Memory B cell (primary cell): Measurements from ENCODE around the gene NUMA1.

Experiments
- ATAC-seq: fragments of 150-1000 bp; cut with Tn5 transposase; 2 replicates; pipeline ENCODE4 v1.10.0; 2021; ENCODE audit warnings: low read depth, mild to moderate bottlenecking, moderate library complexity
- DNase-seq, 2 donors: peaks; one replicate each; pipeline ENCODE4 v3.0.0; 2022; ENCODE audit warnings: low spot score in 2 of 2
- H3K27ac Mint-ChIP-seq: one replicate; pipeline ENCODE4 v1.8.0; 2022; ENCODE audit warnings: mild to moderate bottlenecking, moderate library complexity, mixed read lengths
- H3K27me3 Mint-ChIP-seq: one replicate; pipeline ENCODE4 v1.8.0; 2022; ENCODE audit warnings: mixed read lengths
- H3K36me3 Mint-ChIP-seq: one replicate; pipeline ENCODE4 v1.8.0; 2022; ENCODE audit warnings: mild to moderate bottlenecking, mixed read lengths
- H3K4me1 Mint-ChIP-seq: one replicate; pipeline ENCODE4 v1.8.0; 2022; ENCODE audit warnings: mixed read lengths
- H3K4me3 Mint-ChIP-seq: one replicate; pipeline ENCODE4 v1.8.0; 2022; ENCODE audit warnings: mild to moderate bottlenecking, moderate library complexity, mixed read lengths
- H3K9me3 Mint-ChIP-seq: one replicate; pipeline ENCODE4 v1.8.0; 2022; ENCODE audit warnings: mixed read lengths

NUMA1 gene

DNA sequence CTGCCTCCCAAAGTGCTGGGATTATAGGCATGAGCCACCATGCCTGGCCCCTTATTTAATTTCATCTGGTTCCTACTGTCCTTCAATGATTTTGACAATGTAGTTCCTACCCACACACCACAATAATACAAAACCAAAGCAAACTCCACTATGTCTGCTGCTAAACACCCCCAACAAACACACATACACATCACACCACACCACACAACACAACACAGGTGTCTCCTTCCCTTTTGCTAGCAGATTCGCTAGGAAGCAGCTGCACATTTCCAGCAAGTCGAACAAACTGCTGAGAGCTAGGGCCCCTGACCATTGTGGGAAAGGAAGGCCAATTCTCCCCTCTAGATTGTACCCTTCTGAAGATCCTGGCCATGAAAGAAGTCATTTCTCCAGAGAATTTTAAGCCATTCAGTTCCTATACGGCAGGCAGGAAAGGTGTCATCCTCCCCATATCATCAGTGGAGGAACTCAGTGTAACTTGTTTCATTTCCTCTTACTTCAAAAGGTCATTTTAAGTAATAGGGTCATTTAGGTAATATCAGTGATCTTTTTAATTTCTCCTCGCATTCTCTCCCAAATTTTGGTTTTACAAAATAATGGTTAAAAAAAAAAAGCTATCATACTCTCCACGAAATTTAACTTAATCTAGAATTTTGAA, 18.5 kb downstream of the NUMA1 start:
- H3K36me3 Mint-ChIP-seq, result peaks cover 7% of the 10 kb centered on the region
- H3K27ac Mint-ChIP-seq, result peak overlapping the region; percentile 95
- H3K4me3 Mint-ChIP-seq, result peak overlapping the region; percentile 79
- no peak for DNase-seq
- no peaks in the 10 kb centered on the region for H3K27me3 Mint-ChIP-seq
- ATAC-seq, result peak; percentile 94
- peaks cover 8% of the 10 kb centered on the region for H3K4me1 Mint-ChIP-seq
- no peaks in the 10 kb centered on the region for H3K9me3 Mint-ChIP-seq

DNA sequence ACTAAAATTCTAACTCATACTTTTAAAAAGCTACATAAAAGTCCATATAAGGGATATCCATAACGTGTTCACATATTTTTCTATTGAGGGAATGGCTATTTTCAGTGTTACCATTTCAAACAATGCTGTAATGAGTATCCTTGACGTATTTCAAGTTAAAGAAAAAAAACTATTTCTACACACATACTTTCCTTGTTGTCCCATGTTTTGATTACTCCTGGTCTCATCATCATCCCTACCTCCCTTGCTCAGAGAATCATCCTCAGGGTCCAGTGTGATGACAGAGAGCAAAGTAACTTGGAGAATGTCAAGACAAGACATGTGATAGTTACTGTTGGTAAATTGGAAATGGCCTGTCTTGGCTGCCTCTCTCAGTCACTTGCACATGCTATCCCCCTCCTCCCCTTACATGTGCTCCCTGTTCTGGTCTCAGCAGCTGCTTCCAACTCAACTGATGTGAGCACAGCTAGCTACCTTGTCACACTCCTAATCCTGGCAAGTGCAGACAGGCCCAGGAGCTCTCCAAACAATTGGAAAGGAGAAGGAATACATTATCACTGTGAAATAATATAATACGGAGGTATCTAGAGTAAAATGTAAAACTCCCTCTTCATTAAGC, 21.8 kb downstream of the NUMA1 start:
- peaks cover 6% of the 10 kb centered on the region for H3K36me3 Mint-ChIP-seq
- H3K4me3 Mint-ChIP-seq, result no peak overlapping the region
- ATAC-seq (no peak), DNase-seq (no peak)
- H3K27me3 Mint-ChIP-seq, result no peaks in the 10 kb centered on the region
- no peak overlapping the region for H3K27ac Mint-ChIP-seq
- peaks cover 5% of the 10 kb centered on the region for H3K4me1 Mint-ChIP-seq
- H3K9me3 Mint-ChIP-seq, result no peaks in the 10 kb centered on the region

DNA sequence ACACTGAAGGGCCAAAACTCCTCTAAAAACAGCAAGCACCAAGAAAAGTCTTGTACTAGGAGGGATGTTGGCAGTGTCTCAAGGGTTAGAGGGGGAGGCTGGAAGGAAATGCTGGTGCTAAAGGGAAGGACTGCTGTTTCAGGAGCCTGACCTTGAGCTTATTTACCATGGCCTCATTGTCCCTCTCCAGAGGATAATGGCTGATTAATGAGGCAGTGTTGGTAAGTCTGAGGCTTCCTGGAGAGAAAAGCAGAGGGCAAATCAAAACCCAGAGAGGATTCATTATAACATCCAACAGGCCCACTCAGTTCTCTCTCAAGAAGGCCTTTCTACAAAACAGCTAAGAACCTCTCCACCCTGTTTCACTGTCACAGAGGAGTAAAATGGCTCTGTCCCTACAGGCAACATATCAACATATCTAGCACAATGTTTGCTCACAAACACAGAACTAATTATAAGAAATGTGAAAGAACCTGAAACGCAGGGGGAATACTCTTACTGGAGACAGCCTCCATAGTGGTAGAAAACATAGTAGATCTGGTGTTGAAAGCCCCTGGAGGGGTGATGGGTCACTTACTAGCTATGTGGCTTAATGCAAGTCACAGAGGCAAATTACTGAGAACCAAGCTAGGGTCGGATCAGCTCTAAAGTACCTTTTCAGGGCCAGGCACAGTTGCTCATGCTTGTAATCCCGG, 31.4 kb downstream of the NUMA1 start:
- no peak for ATAC-seq
- no peaks in the 10 kb centered on the region for H3K27me3 Mint-ChIP-seq
- no peak overlapping the region for H3K4me3 Mint-ChIP-seq
- no peak for DNase-seq
- no peaks in the 10 kb centered on the region for H3K9me3 Mint-ChIP-seq
- H3K27ac Mint-ChIP-seq, result no peak overlapping the region
- H3K36me3 Mint-ChIP-seq, result peaks cover 9% of the 10 kb centered on the region
- H3K4me1 Mint-ChIP-seq, result peaks cover 4% of the 10 kb centered on the region

DNA sequence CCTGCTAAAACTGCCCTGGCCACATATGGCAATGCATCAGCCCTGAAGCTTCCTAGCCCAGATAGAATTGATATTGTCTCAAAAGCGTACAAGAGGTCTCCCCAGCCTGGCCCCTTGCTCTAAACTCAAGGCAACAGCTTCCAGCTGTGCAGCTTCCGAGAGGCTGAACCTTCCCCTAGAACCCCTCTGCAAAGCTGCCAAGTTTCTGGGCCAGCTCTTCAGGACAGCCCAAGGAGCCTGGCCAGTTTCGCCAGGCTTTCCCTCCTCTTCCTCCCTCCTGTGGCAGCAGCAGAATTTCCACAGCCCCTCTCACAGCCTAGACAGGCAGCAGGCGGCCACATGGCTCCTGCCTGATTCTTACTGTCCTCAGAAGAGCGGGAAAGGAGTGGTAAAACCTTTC, 34.5 kb downstream of the NUMA1 start:
- Mint-ChIP-seq H3K27me3 (no peaks in the 10 kb centered on the region), H3K27ac (no peak overlapping the region)

DNA sequence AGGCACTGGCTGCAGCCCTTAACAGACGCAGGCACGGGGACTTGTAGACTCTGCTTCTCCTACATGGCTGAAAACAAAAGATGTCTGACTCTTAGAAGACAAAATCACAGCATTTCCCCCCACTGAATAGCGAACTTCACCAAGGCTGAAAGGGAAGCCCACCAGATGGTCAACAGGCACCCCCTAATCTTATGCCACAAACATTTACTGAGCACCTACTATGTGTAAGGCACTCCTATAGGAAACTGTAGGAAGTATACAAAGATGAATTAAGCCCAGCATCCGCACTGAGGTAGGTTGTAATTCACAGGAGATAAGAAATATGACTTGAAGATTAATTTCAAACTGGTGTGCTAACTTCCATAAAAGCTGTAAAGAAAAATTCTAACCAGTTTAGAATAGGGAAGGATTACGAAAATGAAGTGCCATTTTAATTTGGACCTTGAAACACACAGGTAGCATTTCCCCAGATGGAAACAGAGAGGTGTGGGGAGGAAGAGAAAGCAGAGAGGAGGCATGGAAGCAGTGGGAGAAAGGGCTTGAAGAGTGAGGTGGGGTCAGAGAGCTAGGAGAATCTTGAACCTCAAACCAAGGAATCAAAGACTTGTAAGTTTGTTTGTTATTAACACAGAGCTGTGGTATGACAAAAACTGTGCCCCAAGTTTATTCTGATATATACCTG, 38.1 kb downstream of the NUMA1 start:
- DNase-seq (no peak), ATAC-seq (no peak)
- H3K27me3 Mint-ChIP-seq, result no peaks in the 10 kb centered on the region
- no peaks in the 10 kb centered on the region for H3K9me3 Mint-ChIP-seq
- H3K27ac Mint-ChIP-seq, result no peak overlapping the region
- no peak overlapping the region for H3K4me3 Mint-ChIP-seq
- peaks cover 24% of the 10 kb centered on the region for H3K4me1 Mint-ChIP-seq
- peaks cover 2% of the 10 kb centered on the region for H3K36me3 Mint-ChIP-seq

More for the DNA sequence above, 34.5 kb downstream of the NUMA1 start:
- no peak for DNase-seq
- no peak for ATAC-seq
- Mint-ChIP-seq H3K4me1 (peaks cover 17% of the 10 kb centered on the region), H3K4me3 (no peak overlapping the region), H3K9me3 (no peaks in the 10 kb centered on the region), H3K36me3 (peaks cover 2% of the 10 kb centered on the region)

DNA sequence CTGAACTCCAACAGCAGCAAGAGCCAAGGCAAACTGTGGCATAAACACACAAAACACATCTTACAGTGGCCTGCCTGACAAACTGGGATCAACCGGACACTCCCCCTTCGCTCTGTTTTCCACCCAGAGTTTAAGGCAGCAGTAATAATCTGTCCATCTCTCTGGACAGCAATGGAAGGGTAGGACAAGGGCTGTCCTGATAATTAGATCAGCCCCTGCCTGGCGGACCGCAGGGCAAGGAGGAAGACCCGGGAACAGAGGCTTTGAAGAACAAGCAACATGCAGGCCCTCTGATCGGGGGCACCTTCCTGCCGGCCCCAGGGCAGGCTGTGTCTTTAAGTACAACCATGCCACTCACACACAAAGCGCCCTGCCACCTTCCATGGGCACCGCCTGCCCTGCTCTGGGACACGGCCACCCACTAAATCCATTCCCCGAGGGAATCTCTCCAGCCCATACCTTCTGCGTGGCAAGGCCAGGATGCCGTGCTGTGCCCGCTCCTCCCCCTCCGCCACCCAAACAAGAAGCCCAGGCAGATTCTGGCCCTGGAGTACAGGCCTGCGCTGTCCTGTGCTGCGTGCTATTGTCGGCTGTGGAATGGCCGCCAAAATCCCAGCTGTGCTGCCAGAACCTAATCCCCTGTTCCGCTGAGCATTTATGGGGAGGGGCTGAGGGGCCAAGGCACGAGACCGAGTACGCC, 38.8 kb downstream of the NUMA1 start:
- DNase-seq, result peak; percentile 21 to 43
- peaks cover 5% of the 10 kb centered on the region for H3K36me3 Mint-ChIP-seq

DNA sequence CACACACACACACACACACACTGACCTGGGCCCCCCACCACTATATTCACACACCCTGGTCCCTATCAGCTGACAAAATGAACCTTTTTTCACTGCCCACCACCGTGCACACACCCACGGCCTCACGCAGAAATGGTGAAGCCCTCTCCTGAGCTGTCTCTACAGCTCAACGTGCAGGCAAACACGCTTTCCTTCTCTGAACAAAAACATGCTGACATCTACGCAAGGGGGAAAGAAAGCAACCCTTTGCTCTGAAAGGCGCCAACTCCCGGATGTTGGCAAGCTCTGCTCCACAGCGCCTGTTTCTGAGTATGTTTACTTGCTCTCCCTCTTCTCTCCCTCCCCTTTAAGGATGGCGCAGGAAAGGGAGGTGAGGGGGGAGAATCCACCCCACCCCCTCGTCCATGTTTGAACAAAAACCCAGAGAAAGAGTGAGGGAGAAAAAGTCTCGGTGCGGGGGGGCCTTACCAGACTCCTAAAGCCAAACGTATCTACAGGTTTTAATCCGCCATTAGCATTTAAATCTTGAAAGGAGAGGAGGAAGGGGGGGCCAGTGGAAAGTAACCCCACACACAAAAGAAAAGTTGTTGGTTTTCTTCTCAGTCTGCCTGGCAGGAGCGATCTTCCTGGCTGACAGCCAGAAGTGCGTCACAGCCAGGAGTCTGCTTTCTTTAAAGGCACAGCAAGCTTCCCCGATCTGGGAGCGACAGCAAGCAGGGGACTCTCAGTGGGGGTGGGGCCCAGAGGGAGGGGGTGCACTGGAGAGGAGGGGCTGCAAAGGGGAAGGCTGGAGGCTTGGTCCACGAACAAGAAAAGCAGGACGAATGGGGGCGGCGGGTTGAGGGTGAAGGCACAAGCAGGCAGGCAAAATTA, 39.6 kb downstream of the NUMA1 start:
- ATAC-seq (peak; percentile 69), DNase-seq (peak; percentile 23 to 54)
- no peak overlapping the region for H3K27ac Mint-ChIP-seq
- H3K4me1 Mint-ChIP-seq, result peaks cover 34% of the 10 kb centered on the region
- no peaks in the 10 kb centered on the region for H3K27me3 Mint-ChIP-seq
- H3K4me3 Mint-ChIP-seq, result no peak overlapping the region
- no peaks in the 10 kb centered on the region for H3K9me3 Mint-ChIP-seq
- peaks cover 6% of the 10 kb centered on the region for H3K36me3 Mint-ChIP-seq

More for the DNA sequence above, 38.8 kb downstream of the NUMA1 start:
- Mint-ChIP-seq H3K4me1 (peaks cover 30% of the 10 kb centered on the region), H3K27me3 (no peaks in the 10 kb centered on the region), H3K27ac (no peak overlapping the region), H3K4me3 (no peak overlapping the region), H3K9me3 (no peaks in the 10 kb centered on the region)
- ATAC-seq, result peak; percentile 25

DNA sequence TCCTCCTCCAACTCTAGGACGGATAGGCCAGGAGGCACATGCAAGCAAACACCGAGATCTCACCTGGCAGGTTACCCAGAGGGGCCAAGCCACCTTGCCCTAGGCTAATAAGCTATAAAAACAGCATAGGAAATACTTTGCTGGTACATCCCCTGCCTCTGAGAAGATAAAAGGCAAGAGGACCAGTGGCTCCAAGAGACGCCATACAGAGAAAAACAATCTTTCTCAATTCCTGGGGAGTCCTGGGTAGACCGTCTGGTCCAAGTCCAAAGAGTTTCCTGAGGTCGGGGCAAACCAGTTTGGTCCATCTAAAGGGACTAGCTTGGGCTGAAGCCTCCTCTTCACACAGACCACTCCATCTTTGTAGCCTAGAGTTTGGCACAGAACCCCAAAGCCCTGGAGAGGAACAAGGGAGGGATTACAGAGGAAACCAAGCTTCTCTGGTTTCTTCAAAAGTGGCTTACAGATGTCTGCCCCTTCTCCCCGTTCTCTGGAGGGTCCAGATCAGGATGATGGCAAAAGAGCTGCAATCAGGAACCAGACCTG, 40.4 kb downstream of the NUMA1 start:
- peaks cover 37% of the 10 kb centered on the region for H3K4me1 Mint-ChIP-seq
- H3K36me3 Mint-ChIP-seq, result peaks cover 10% of the 10 kb centered on the region
- H3K27ac Mint-ChIP-seq, result no peak overlapping the region
- DNase-seq (no peak), ATAC-seq (no peak)
- H3K9me3 Mint-ChIP-seq, result no peaks in the 10 kb centered on the region
- no peak overlapping the region for H3K4me3 Mint-ChIP-seq
- no peaks in the 10 kb centered on the region for H3K27me3 Mint-ChIP-seq

DNA sequence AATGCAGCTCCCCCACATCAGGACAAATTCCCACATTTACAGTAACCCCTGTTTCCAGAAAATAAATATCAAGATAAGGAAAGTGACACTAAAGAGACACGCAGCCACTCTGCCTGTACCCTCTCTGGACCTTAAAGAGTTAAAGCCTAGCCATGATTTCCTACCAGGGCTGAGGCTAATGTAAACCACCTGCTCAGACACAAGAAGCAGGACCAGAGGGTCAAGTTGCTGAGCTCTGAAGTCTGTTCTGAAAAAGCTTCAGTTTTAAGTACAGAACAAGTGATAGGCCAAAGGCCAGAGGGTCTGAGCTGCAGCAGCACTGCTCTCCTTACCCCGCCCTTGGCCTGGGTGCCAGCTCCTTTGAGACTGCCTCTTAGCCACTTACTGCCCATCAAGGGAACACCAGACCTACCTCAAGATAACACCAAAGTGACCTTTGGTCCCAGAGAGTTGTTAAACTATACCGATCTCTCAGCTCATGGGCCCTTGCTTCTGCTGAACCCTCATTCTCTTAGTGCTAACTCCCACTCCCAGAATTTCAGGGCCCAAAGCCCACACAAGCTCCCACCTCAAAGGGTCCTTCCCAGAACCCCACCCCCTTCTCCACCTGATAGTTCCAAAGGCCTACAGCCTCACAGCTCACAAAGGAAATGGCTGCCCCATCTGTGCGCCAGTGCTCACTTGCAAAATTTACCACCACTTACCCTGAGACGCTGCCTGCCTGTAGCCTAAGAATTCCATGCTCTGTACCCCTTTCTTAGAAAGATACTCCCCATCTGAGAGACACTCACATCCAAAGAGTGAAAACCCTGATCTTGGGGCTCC, 41.1 kb downstream of the NUMA1 start:
- Mint-ChIP-seq H3K36me3 (peaks cover 11% of the 10 kb centered on the region), H3K27me3 (no peaks in the 10 kb centered on the region), H3K27ac (no peak overlapping the region), H3K9me3 (no peaks in the 10 kb centered on the region), H3K4me3 (no peak overlapping the region), H3K4me1 (peaks cover 37% of the 10 kb centered on the region)
- DNase-seq (no peak), ATAC-seq (no peak)

DNA sequence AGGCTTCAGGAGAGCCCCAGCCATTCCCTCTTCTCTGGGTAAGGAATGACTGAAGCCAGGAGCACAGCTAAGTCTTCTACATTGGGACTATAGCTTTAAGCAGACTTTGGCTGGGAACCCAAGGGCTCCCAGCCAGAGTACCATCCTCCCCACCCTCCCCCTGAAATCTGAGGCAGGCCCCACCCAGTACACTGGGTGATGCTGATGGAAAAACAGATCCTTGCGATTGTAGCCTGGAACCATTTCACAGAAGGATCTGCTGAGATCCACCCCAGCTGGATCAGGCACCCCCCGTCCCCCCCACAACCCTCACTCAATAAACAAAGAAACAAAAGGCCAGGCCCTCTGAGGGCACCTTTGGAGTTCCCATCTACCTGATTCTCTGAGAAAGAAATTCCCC, 41.9 kb downstream of the NUMA1 start:
- no peaks in the 10 kb centered on the region for H3K9me3 Mint-ChIP-seq

DNA sequence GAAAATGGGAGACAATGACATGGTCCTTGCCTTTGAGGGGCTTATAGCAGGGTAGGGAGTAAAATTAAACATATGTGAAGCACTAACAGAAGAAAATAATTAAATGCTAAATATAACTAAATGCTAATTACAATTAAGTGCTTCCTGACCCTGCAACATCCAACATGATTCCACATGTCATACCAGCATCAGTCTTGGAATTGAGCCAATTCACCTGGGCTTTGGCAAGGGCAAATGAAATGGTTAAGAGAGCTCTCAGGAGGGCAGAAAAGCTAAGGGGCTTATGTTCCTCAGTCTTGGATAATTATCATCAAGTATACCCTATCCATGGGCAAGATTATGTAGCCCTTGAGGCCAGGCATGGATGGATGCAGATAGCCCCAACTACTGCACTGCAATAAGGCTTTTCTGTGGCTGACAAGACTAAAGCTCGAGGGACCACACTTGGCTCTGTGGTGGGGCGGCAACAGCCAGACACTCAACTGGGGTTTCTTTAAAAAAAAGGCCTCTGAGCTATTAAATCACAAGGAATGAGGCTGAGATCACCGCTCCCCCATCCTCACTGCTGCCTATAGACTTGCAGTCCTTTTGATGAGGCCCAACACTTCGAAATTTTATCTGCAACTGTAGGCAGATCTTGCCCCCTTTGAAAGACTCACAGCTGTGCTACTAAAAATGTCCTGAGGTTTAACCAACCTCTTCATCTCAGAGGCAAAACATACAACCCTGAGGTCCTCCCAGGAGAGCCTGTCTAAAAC, 42.6 kb downstream of the NUMA1 start:
- no peak overlapping the region for H3K27ac Mint-ChIP-seq
- no peaks in the 10 kb centered on the region for H3K27me3 Mint-ChIP-seq
- H3K4me1 Mint-ChIP-seq, result peaks cover 33% of the 10 kb centered on the region
- no peak for ATAC-seq
- no peaks in the 10 kb centered on the region for H3K9me3 Mint-ChIP-seq
- H3K4me3 Mint-ChIP-seq, result no peak overlapping the region
- no peak for DNase-seq
- H3K36me3 Mint-ChIP-seq, result peaks cover 14% of the 10 kb centered on the region

More for the DNA sequence above, 41.9 kb downstream of the NUMA1 start:
- no peak for ATAC-seq
- Mint-ChIP-seq H3K36me3 (peaks cover 11% of the 10 kb centered on the region), H3K4me1 (peaks cover 33% of the 10 kb centered on the region), H3K4me3 (no peak overlapping the region), H3K27ac (no peak overlapping the region), H3K27me3 (no peaks in the 10 kb centered on the region)
- DNase-seq, result no peak

DNA sequence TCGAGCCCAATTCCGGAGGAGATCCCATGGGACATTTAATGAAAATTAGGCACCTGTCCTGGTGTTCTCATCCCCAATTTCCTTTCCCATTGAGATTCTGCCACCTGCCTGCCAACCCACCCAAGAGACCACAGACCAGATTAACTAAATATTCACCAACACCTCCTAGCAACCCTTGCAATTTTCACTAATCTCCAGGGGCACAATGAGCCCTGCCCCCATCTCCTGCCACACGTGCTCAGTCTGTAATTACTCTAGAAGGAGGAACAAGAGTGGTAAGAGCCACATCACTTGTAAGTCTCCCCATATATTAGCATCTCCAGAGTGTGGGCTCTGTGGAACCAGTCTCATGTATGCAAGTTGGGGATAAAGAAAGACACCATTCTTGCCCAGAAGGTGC, 43.7 kb downstream of the NUMA1 start:
- Mint-ChIP-seq H3K9me3 (no peaks in the 10 kb centered on the region), H3K36me3 (peaks cover 14% of the 10 kb centered on the region), H3K27ac (peak overlapping the region; percentile 64), H3K4me1 (peaks cover 23% of the 10 kb centered on the region), H3K4me3 (peak overlapping the region; percentile 30), H3K27me3 (no peaks in the 10 kb centered on the region)
- DNase-seq, result no peak
- ATAC-seq, result no peak
